GM18508 (cell line): Measurements from ENCODE around the gene SRC.

Experiments used
- ATAC-seq: cut with Tn5 transposase; IDR thresholded peaks from one replicate; pipeline ENCODE4 v1.9.1; 2021; ENCODE audit warnings: moderate number of reproducible peaks; ENCODE audit not compliant: insufficient read depth, unreplicated experiment

SRC gene

DNA sequence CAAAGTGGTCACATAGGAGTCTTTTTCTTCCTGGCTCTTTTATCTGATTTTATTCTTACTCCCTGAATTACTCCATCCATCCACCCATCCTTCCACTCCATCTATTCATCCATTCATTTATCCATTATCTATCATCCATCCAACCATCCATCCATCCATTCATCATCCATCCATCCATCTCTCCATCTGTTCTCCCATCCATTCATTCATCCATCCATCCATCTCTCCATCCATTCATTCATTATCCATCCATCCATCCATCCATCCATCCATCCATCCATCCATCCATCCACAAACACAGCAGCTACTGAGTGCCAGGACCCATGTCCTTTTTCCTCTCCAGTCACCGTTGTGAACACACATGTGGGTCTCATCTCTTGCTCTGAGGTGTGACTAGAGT, 96.6 kb downstream of the SRC start:
- ATAC-seq = no peak

DNA sequence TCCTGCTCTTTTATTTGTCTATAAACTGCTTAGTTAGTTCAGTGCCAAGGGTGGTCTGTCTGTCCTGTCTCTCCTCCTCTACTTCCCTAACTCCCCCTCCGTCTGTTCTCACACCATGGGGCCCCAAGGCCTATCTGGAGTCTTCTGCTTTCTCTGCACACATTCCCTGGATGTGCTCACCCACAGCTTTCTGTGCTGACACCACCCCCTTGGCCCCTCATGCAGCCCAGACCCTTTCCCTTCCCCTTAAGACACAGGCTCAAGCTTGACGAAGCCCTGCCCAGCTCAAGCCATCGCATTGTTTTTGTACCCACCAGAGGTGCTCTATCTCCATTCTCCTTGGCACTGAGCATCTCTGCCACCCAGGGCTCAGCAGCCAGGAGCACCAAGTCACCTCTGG, 97.0 kb downstream of the SRC start:
- no peak for ATAC-seq

DNA sequence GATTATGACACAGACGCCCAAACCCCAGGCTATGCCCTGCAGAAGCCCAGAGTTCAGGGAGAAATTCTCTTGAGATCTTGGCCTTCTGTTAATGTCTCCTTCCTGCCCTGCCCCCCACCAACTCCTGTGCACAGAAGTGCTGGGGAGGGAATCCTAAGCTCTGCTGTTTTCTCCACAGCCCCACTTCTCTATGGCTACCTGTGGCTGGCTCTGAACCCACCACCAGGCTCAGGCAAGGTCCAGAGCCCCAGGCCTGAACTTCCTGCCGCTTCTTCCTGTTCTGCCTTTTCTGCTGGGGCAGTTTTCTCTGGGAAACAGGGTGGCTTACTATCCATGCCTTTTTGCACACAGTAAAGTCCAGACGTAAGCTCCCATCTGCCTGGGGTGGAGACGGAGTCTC, 97.7 kb downstream of the SRC start:
- no peak for ATAC-seq

DNA sequence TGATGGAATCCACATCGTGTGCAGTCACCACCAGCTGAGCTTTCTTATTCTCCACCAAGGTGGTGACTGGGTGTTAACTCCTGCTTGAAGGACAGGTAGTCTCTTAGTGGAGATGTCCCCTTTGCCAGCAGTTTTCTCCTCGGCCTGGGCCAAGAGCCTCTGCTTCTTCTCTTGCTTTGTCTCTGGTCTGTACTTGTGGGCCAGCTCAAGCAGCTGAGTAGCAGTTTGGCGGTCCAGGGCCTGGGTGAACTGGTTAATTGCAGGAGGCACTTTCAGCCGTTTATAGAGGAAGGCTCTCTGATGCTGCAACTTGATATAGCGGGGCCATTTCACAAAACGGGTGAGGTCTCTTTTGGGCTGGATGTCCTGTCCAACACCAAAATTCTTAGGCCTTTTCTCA, 99.1 kb downstream of the SRC start:
- ATAC-seq = no peak

DNA sequence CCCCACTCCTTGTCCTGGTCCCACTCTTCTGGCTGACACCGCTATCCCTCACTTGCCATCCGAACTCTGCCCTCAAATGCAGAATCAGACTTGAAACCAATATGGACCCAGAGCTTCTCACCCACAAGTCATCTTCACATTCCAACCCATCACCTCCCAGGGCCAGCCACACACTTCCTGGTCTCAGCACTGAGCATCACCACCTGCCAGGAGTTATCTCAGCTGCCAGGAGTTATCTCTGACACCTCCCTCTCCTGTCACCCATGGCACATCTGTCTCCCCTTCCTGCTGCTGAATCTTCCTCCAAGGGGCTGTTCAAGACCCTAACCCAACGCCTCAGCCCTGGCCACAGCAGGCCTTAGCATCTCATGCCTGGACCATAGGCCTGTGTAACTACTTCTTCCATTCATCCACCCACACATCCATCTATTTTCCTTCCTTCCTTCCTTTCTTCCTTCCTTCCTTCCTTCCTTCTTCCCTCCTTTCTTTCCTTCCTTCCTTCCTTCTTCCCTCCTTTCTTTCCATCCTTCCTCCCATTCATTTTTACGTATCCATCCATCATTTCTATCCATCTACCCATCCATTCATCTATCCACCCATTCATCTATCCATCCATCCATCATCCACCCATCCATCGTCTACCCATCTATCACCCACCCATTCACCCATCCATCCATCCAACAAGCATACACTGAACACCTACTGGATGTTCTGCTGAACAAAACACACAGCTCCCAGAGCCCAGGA, 100.5 kb downstream of the SRC start:
- no peak for ATAC-seq

DNA sequence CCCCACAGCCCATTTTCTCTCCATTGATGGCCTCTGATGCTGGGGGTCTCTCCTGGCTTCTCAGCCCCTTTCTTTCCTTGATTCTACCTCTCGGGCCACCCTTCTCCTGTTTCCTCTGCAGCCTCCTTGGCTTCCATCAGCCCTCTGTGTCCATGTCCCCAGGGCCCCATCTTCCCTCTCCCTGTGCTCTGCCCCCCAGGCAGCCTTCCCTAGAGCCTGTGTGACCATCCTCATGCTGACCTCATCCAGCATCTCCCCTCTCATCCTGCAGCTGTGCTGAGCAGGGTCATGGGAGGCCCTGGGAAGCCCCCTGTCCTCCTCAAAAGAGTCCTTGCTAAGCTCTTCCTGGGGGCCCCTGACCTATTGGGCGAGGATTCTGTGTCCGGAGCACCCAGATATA, 101.7 kb downstream of the SRC start:
- ATAC-seq = no peak

DNA sequence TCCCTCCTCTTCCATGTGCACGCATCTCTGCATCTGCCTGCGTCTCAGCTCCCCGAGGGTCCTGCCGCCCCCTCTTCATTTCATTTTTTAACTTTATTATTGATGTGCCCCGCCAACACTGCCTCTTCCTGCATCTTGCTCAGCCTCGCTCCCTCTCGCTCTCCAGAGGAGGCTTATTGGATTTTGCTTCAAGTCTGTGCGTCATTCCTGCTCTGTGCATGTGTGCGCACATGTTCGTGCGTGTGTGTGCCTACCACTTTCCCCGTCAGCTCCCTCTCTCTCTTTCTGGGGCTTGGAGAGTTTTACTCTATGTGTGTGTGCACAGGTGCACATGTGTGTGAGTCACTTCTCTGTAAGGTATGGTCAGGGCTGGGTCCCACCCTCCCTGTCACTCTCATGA, 103.3 kb downstream of the SRC start:
- ATAC-seq = no peak

DNA sequence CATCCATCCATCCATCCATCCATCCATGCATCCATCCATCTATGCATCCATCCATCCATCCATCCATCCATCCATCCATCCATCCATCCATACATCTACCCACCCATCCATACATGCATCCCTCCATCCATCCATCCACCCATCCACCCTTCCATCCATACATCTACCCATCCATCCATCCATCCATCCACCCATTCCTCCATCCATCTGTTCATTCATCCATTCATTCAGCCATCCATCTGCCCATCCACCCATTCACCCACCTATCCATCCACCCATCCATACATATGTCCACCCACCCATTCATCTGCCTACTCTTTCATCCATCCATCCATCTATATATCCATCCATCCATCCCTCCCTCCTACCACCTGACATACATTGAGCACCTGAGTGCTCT, 104.4 kb downstream of the SRC start:
- no peak for ATAC-seq

DNA sequence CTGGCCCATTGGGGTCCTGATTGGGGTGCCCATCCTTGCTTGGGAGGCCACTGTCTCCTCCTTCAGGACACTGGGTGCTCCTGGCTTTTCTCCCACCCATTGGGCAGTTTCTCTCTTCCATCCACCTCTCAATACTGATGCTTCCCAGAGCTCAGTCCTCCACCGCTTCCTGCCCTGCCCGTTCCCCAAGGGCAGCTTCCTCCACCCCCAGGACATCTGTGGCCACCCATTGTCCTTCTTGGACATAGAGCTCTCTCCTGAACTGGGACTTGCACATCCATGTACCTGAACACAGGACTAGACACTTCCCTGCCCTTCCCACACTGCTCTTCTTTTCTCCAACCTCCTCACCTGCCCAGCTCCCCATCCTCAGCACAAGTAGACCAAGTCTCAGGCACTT, 105.7 kb downstream of the SRC start:
- ATAC-seq = no peak

DNA sequence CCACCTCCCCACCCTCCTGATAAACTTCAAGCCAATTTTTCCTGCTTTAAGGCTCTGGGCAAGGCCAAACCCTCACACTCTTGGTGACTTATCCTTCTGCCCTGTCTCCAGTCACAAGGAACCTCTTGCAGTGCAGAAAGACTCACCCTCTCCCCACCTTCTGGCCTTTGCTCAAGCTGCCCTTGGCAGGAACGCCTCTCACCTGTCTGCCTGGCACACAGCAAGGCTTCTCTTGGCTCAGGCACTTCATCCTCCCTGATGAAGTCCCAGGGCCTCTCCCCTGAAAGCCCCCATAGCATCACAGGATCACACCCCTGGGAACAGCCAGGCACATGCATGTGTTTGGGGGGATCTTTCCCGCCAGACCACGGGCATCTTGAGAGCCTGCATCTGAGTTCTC, 106.3 kb downstream of the SRC start:
- no peak for ATAC-seq

DNA sequence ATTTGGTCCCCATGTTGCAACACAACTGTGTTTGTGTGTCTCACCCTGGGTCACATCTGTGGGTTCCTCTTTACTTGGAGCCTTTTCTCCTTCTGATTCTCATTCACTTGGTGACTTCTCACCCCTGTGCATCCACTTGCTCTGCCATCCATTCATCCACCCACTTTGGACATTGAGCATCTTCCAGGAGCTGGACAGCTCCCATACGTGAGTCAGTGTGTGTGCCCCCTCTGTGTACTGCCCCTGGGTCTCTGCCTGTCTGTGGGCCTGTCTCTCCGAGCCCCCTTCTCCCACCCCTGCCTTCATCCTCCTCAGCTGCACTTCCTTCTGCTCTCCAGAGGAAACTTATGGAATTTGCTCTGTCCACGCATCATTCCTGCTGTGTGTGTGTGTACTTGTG, 107.3 kb downstream of the SRC start:
- no peak for ATAC-seq

DNA sequence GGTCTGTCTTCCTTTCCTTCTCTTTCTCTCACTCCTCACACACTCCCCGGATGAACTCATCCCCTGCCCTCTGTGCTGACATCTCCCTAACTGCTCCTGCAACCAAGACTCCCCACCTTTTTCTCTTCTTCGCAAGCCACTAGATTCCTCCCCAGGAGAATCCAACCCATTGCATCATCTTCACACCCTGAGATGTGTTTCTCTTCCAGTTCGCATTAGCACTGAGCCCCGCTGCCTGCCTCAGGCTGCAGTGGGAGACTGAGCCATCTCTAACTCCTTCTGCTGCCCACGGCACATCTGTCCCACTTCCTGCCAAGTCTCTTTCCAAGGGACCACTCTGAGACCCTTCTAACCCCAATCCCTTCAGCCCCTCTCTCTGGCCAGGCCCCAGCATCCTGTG, 107.9 kb downstream of the SRC start:
- ATAC-seq = no peak

DNA sequence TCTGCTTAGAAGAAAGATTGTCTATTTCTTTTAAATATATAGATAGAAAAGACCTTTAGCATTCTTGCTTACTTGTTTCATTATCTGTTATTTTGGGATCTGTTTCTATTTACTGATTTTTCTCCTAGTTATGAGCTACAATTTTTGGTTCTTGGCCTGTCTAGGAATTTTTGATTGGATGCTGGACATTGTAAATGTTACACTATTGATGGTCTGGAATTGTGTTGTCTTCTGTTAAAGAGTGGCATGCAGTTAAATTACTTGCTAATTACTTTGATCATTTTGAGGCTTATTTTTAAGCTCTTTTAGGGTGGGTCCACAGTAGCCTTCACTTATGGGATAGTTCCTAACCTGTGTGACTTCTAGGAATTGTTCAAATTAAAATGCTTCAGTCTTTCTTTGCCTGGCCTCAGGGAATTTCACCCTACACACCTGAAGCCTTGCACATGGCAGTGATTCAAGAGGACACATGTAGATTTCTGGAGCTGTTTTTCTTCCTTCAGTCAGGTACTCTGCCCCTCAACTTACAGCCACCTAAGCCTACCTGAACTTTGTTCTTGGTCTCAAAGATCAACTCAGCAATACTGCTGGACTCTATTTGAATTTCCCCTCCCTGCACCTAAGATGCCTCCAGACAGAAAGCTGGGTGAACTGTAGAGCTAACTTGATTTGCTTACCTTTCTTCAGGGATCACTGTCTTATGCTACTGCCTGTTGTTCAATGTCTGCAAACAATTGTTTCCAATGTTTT, 108.9 kb downstream of the SRC start:
- no peak for ATAC-seq
